ENCODE measurements around the gene CIT. TPM values are rescaled to one million over a fixed set of nuclear protein-coding genes. Genes with fewer than 3 reads are reported as not detected.

Gene CIT
- total RNA-seq, 1 experiment from 2014 or later, result 58.9 TPM

GRCh38 chr12:119681728-119682638, 195.1 kb downstream of the CIT start:
- H3K27ac ChIP-seq (ENCODE audit: low read length), result no peak overlapping the region

GRCh38 chr12:119681111-119681510, 196.0 kb downstream of the CIT start:
- Histone ChIP-seq H3K4me3 (ENCODE audit: low read length) (no peak overlapping the region), H3K9me2 (replicated peaks; ENCODE audit: low read length) (no peaks in the 10 kb centered on the region), H3F3A (ENCODE audit: low read length, unreplicated experiment) (no peaks in the 10 kb centered on the region), H3K36me3 (ENCODE audit: low read depth, low read length) (peaks cover 62% of the 10 kb centered on the region), H3K27me3 (ENCODE audit: low read length) (no peaks in the 10 kb centered on the region), H2AFZ (ENCODE audit: low read length) (no peak overlapping the region), H3K4me2 (ENCODE audit: low read length) (no peak overlapping the region), H3K27ac (ENCODE audit: low read length) (no peak overlapping the region), H3K9ac (ENCODE audit: low read length) (no peak overlapping the region), H3K9me3 (ENCODE audit: low read length) (no peaks in the 10 kb centered on the region), H3K4me1 (ENCODE audit: insufficient read depth, low read length) (peaks cover 10% of the 10 kb centered on the region), H4K20me1 (ENCODE audit: low read length) (no peaks in the 10 kb centered on the region), H3K79me2 (ENCODE audit: low read length) (no peaks in the 10 kb centered on the region)
- POLR2A ChIA-PET (ENCODE audit: unreplicated experiment), result no interaction called here
- CTCF ChIA-PET, result no interaction called here
- TF ChIP-seq CTCF (conservative IDR thresholded peaks at IDR 0.05; ENCODE audit: low read depth, low read length), result no peak
- DNase-seq (no peak), ATAC-seq (no peak)
- no TSS peak for BruUV-seq (replicated peaks)
- intact Hi-C loops (cut with micrococcal nuclease), result no loop called here

More at GRCh38 chr12:119681728-119682638, 195.1 kb downstream of the CIT start:
- no peaks in the 10 kb centered on the region for H3K79me2 ChIP-seq (ENCODE audit: low read length)
- CTCF ChIA-PET, result interaction anchor here (0.6 to 1.1 kb wide), 2 partner anchors 12 to 14 kb away, joined by 4 to 5 read pairs; partner anchors contain the start of gene PRKAB1
- H3K27me3 ChIP-seq (ENCODE audit: low read length), result no peaks in the 10 kb centered on the region
- TF ChIP-seq EZH2 (IDR thresholded peaks at IDR 0.05; ENCODE audit: low read length, unreplicated experiment) (no peak), CTCF (conservative IDR thresholded peaks at IDR 0.05; ENCODE audit: low read depth, low read length) (no peak), EZH2phosphoT487 (IDR thresholded peaks at IDR 0.05; ENCODE audit: borderline replicate concordance, low read length) (no peak)
- no peak overlapping the region for H3K4me3 ChIP-seq (ENCODE audit: low read length)
- POLR2A ChIA-PET (ENCODE audit: unreplicated experiment), result no interaction called here
- H3F3A ChIP-seq (ENCODE audit: low read length, unreplicated experiment), result no peaks in the 10 kb centered on the region
- BruUV-seq (replicated peaks), result no TSS peak
- H3K4me1 ChIP-seq (ENCODE audit: insufficient read depth, low read length), result peaks cover 10% of the 10 kb centered on the region
- intact Hi-C loops (cut with micrococcal nuclease), result no loop called here
- no peak overlapping the region for H3K4me2 ChIP-seq (ENCODE audit: low read length)
- no peak for DNase-seq
- no peak overlapping the region for H3K9ac ChIP-seq (ENCODE audit: low read length)
- no peaks in the 10 kb centered on the region for H3K9me2 ChIP-seq (replicated peaks; ENCODE audit: low read length)
- no peaks in the 10 kb centered on the region for H3K9me3 ChIP-seq (ENCODE audit: low read length)
- peaks cover 53% of the 10 kb centered on the region for H3K36me3 ChIP-seq (ENCODE audit: low read depth, low read length)
- no peaks in the 10 kb centered on the region for H4K20me1 ChIP-seq (ENCODE audit: low read length)
- H2AFZ ChIP-seq (ENCODE audit: low read length), result no peak overlapping the region
- no peak for ATAC-seq

GRCh38 chr12:119679490-119679889, 197.6 kb downstream of the CIT start:
- H3K36me3 ChIP-seq (ENCODE audit: low read depth, low read length), result peaks cover 72% of the 10 kb centered on the region
- no peaks in the 10 kb centered on the region for H4K20me1 ChIP-seq (ENCODE audit: low read length)
- ATAC-seq, result no peak
- no peak for DNase-seq
- POLR2A ChIA-PET (ENCODE audit: unreplicated experiment), result no interaction called here
- H2AFZ ChIP-seq (ENCODE audit: low read length), result no peak overlapping the region
- H3K27ac ChIP-seq (ENCODE audit: low read length), result no peak overlapping the region
- TF ChIP-seq EZH2 (IDR thresholded peaks at IDR 0.05; ENCODE audit: low read length, unreplicated experiment), result no peak
- TF ChIP-seq CTCF (conservative IDR thresholded peaks at IDR 0.05; ENCODE audit: low read depth, low read length), result no peak
- TF ChIP-seq EZH2phosphoT487 (IDR thresholded peaks at IDR 0.05; ENCODE audit: borderline replicate concordance, low read length), result no peak
- H3F3A ChIP-seq (ENCODE audit: low read length, unreplicated experiment), result no peaks in the 10 kb centered on the region
- intact Hi-C loops (cut with micrococcal nuclease), result no loop called here
- H3K9ac ChIP-seq (ENCODE audit: low read length), result no peak overlapping the region
- H3K4me1 ChIP-seq (ENCODE audit: insufficient read depth, low read length), result peaks cover 14% of the 10 kb centered on the region
- no peaks in the 10 kb centered on the region for H3K79me2 ChIP-seq (ENCODE audit: low read length)
- no peaks in the 10 kb centered on the region for H3K27me3 ChIP-seq (ENCODE audit: low read length)
- no peak overlapping the region for H3K4me3 ChIP-seq (ENCODE audit: low read length)
- no TSS peak for BruUV-seq (replicated peaks)
- no peaks in the 10 kb centered on the region for H3K9me2 ChIP-seq (replicated peaks; ENCODE audit: low read length)
- CTCF ChIA-PET, result interaction anchor here (0.5 kb wide), 1 partner anchor 30 kb away, joined by 10 read pairs; no protein-coding TSS in a partner anchor
- H3K9me3 ChIP-seq (ENCODE audit: low read length), result no peaks in the 10 kb centered on the region
- no peak overlapping the region for H3K4me2 ChIP-seq (ENCODE audit: low read length)
